ENCODE measurements around the gene BPIFA3. TPM values are rescaled to one million over a fixed set of nuclear protein-coding genes. Genes with fewer than 3 reads are reported as not detected.

Gene BPIFA3
- total and polyA plus RNA-seq, 2 of the 13 experiments (the other 11 are each of a cell fraction or from before 2014, with no cell fraction given) = not detected

DNA sequence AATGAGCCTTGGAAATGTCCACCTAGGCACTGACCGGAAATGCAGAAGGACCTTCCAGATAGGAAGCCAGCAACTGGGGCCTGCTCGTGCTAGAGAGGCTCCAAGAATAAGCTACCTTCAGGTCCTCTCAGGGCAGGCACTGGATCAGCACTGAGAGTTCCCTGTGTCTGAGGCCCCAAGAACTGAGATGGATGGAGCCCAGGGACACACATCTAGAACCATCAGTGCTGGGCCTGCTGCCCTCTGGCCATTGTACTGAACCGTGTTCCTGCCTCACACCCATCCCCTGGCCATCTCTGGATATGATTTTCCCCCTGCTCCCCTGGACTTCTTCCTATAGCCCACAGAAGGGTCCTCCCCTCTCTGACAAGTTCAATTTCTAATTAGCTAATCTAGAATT is 28.9 kb downstream of the BPIFA3 start (continued):
- TF ChIP-seq, protein P1, sequence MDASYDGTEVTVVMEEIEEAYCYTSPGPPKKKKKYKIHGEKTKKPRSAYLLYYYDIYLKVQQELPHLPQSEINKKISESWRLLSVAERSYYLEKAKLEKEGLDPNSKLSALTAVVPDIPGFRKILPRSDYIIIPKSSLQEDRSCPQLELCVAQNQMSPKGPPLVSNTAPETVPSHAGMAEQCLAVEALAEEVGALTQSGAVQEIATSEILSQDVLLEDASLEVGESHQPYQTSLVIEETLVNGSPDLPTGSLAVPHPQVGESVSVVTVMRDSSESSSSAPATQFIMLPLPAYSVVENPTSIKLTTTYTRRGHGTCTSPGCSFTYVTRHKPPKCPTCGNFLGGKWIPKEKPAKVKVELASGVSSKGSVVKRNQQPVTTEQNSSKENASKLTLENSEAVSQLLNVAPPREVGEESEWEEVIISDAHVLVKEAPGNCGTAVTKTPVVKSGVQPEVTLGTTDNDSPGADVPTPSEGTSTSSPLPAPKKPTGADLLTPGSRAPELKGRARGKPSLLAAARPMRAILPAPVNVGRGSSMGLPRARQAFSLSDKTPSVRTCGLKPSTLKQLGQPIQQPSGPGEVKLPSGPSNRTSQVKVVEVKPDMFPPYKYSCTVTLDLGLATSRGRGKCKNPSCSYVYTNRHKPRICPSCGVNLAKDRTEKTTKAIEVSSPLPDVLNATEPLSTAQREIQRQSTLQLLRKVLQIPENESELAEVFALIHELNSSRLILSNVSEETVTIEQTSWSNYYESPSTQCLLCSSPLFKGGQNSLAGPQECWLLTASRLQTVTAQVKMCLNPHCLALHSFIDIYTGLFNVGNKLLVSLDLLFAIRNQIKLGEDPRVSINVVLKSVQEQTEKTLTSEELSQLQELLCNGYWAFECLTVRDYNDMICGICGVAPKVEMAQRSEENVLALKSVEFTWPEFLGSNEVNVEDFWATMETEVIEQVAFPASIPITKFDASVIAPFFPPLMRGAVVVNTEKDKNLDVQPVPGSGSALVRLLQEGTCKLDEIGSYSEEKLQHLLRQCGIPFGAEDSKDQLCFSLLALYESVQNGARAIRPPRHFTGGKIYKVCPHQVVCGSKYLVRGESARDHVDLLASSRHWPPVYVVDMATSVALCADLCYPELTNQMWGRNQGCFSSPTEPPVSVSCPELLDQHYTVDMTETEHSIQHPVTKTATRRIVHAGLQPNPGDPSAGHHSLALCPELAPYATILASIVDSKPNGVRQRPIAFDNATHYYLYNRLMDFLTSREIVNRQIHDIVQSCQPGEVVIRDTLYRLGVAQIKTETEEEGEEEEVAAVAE (CRISPR knock-in tag; IDR thresholded peaks at IDR 0.05; ENCODE audit: borderline replicate concordance) = no peak
- TF ChIP-seq FOXJ3 (CRISPR knock-in tag; IDR thresholded peaks at IDR 0.05; ENCODE audit: borderline replicate concordance) = no peak
- no peak for TF ChIP-seq ZNF850 (CRISPR knock-in tag; conservative IDR thresholded peaks at IDR 0.05)
- no peak for TF ChIP-seq TEAD2 (CRISPR knock-in tag; IDR thresholded peaks at IDR 0.05)
- TF ChIP-seq, protein P2, sequence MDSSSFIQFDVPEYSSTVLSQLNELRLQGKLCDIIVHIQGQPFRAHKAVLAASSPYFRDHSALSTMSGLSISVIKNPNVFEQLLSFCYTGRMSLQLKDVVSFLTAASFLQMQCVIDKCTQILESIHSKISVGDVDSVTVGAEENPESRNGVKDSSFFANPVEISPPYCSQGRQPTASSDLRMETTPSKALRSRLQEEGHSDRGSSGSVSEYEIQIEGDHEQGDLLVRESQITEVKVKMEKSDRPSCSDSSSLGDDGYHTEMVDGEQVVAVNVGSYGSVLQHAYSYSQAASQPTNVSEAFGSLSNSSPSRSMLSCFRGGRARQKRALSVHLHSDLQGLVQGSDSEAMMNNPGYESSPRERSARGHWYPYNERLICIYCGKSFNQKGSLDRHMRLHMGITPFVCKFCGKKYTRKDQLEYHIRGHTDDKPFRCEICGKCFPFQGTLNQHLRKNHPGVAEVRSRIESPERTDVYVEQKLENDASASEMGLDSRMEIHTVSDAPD (CRISPR knock-in tag; IDR thresholded peaks at IDR 0.05) = no peak
- TF ChIP-seq ZNF20 (CRISPR knock-in tag; IDR thresholded peaks at IDR 0.05) = no peak

DNA sequence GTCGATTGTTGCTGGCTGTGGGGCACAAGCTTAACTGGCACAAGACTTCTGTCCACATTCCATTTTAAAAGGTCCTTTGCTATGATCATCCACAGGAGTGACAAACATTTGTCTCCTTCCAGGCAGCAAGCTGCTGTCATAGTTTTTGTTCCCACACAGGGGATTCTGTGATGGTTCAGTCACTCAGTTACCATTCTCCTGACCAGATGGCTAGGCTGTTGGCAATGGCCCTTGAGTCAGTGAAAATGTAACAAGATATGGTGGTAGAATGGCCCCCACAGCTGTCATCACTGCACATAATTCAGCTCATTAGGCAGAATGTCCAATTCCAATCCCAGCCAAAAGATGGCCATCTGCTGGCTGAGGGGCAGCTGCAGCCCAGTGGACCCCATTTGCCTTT is 32.3 kb downstream of the BPIFA3 start:
- Histone ChIP-seq H3K27me3 (ENCODE audit: control insufficient read depth in 1 of 2, insufficient read depth in 2 of 2, low read length in 2 of 2) (no peaks in the 10 kb centered on the region), H4K20me1 (ENCODE audit: insufficient read depth, low read length) (no peaks in the 10 kb centered on the region), H3K4me1 (ENCODE audit: insufficient read depth, low read length) (no peaks in the 10 kb centered on the region), H3K79me2 (ENCODE audit: insufficient read depth, low read length) (no peaks in the 10 kb centered on the region), H3K4me3 (replicated peaks in 1 of 3; ENCODE audit: insufficient read depth in 1 of 3, low read depth in 2 of 3, low read length in 3 of 3) (no peak overlapping the region), H3K36me3 (replicated peaks in 1 of 2; ENCODE audit: control insufficient read depth in 1 of 2, insufficient read depth in 2 of 2, low read length in 2 of 2) (no peaks in the 10 kb centered on the region), H3K9me3 (ENCODE audit: low read length) (no peaks in the 10 kb centered on the region), H2AFZ (ENCODE audit: low read length) (no peak overlapping the region), H3K27ac (ENCODE audit: extremely low read length, insufficient read depth, low read length) (no peak overlapping the region), H3K9ac (ENCODE audit: insufficient read depth, low read depth, low read length) (no peak overlapping the region), H3K4me2 (ENCODE audit: low read depth, low read length) (no peak overlapping the region)
- DNase-seq (ENCODE audit: low spot score) (no peak), FAIRE-seq (no peak), ATAC-seq (no peak)
- CTCF ChIA-PET (ENCODE audit: low intra/inter-chr PET ratio, low total read pairs) = no interaction called here
- POLR2A ChIA-PET = no interaction called here
- BruUV-seq (replicated peaks) = no TSS peak
- WGBS (ENCODE audit: low lambda C conversion rate) = 0% methylated on average over 1 of the region's 1 CpG
- intact Hi-C loops (cut with micrococcal nuclease; ENCODE audit: unreplicated experiment) (no loop called here), in situ Hi-C loops (cut with HindIII; ENCODE audit: extremely low pct_ligation_motif_present, low pct_unique_long_range_greater_than_20kb) (no loop called here)
- TF ChIP-seq ZNF550 (CRISPR knock-in tag; IDR thresholded peaks at IDR 0.05; ENCODE audit: borderline replicate concordance) = no peak
- TF ChIP-seq, protein P3, sequence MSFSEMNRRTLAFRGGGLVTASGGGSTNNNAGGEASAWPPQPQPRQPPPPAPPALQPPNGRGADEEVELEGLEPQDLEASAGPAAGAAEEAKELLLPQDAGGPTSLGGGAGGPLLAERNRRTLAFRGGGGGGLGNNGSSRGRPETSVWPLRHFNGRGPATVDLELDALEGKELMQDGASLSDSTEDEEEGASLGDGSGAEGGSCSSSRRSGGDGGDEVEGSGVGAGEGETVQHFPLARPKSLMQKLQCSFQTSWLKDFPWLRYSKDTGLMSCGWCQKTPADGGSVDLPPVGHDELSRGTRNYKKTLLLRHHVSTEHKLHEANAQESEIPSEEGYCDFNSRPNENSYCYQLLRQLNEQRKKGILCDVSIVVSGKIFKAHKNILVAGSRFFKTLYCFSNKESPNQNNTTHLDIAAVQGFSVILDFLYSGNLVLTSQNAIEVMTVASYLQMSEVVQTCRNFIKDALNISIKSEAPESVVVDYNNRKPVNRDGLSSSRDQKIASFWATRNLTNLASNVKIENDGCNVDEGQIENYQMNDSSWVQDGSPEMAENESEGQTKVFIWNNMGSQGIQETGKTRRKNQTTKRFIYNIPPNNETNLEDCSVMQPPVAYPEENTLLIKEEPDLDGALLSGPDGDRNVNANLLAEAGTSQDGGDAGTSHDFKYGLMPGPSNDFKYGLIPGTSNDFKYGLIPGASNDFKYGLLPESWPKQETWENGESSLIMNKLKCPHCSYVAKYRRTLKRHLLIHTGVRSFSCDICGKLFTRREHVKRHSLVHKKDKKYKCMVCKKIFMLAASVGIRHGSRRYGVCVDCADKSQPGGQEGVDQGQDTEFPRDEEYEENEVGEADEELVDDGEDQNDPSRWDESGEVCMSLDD (CRISPR knock-in tag; IDR thresholded peaks at IDR 0.05; ENCODE audit: borderline replicate concordance) = no peak
- TF ChIP-seq, protein P4, sequence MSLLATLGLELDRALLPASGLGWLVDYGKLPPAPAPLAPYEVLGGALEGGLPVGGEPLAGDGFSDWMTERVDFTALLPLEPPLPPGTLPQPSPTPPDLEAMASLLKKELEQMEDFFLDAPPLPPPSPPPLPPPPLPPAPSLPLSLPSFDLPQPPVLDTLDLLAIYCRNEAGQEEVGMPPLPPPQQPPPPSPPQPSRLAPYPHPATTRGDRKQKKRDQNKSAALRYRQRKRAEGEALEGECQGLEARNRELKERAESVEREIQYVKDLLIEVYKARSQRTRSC (CRISPR knock-in tag; IDR thresholded peaks at IDR 0.05; ENCODE audit: low read depth) = no peak
- no peak for TF ChIP-seq ZNF234 (CRISPR knock-in tag; conservative IDR thresholded peaks at IDR 0.05)
- TF ChIP-seq, protein P5, sequence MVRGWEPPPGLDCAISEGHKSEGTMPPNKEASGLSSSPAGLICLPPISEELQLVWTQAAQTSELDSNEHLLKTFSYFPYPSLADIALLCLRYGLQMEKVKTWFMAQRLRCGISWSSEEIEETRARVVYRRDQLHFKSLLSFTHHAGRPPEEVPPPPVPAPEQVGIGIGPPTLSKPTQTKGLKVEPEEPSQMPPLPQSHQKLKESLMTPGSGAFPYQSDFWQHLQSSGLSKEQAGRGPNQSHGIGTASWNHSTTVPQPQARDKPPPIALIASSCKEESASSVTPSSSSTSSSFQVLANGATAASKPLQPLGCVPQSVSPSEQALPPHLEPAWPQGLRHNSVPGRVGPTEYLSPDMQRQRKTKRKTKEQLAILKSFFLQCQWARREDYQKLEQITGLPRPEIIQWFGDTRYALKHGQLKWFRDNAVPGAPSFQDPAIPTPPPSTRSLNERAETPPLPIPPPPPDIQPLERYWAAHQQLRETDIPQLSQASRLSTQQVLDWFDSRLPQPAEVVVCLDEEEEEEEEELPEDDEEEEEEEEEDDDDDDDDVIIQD (CRISPR knock-in tag; IDR thresholded peaks at IDR 0.05; ENCODE audit: low read depth) = no peak
- no peak for TF ChIP-seq IKZF1 (IDR thresholded peaks at IDR 0.05)

Measured in HepG2 (cell line).